Neutrophil (primary cell): ENCODE data around the gene FOXK1.

ENCODE experiments used
- H3K27ac ChIP-seq: fragments of 200-600 bp; sonication (generic); 2 replicates; pipeline ENCODE4 v1.5.1; 2016; ENCODE audit warnings: mild to moderate bottlenecking, moderate library complexity
- H3K27me3 ChIP-seq: fragments of 200-600 bp; sonication (generic); 2 replicates; pipeline ENCODE4 v1.6.0; 2016; ENCODE audit warnings: mild to moderate bottlenecking
- H3K36me3 ChIP-seq: fragments of 200-600 bp; sonication (generic); 2 replicates; pipeline ENCODE4 v1.5.1; 2017
- H3K4me1 ChIP-seq, 2 experiments: fragments of 200-600 bp in 1 of 2; sonication (generic) in 1 of 2; 1 replicate in 1 of 2; 2 replicates in 1 of 2; pipeline versions ENCODE4 v1.5.1 to v1.6.1; 2013 to 2016; ENCODE audit warnings: low read depth in 1 of 2, low read length in 1 of 2, mild to moderate bottlenecking in 1 of 2, moderate library complexity in 1 of 2; ENCODE audit not compliant: control insufficient read depth in 1 of 2, insufficient read depth in 1 of 2
- H3K4me3 ChIP-seq, 2 experiments: fragments of 200-600 bp in 1 of 2; sonication (generic) in 1 of 2; 1 replicate in 1 of 2; 2 replicates in 1 of 2; pipeline ENCODE4 v1.5.1; 2013 to 2016; ENCODE audit warnings: low read depth in 1 of 2, low read length in 1 of 2, mild to moderate bottlenecking in 1 of 2, moderate library complexity in 1 of 2
- H3K9me3 ChIP-seq: fragments of 200-600 bp; sonication (generic); 2 replicates; pipeline ENCODE4 v1.5.1; 2016
- TF ChIP-seq, protein P1 (sequence below): fragments of 200-600 bp; sonication (generic); IDR thresholded peaks from 2 replicates; pipeline ENCODE4 v1.5.1; 2016; ENCODE audit warnings: antibody characterized with exemption

Gene FOXK1

DNA sequence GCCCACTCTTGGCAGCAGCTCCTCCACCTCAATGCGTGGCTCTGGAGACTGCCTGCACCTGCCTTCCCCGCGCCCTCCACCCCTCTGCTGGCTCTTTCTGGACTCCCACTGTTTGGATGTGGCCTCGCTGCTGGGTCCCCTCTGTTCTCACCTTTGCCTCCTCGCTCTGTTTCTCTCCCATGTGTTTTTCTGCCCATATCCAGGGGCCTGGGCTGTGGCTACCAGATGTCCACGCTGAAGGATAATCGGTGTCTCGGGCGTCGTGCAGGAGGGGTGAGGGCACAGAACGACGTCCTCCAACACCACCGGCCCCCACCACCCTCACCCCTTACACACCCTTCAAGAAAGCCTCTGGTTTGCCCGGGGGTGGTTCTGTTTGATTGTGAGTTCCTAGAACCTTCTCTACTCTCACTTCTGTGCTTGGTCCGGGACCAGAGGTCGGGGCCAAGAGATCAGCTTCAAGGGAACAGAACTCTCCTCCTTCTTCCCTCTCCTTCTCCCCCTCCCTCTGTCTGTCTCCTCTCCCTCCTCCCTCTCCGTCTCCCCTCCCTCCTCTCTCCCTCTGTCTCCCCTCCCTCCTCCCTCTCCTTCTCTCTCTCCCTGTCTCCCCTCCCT is 125.0 kb downstream of the FOXK1 start:
- no peak overlapping the region for H3K4me3 ChIP-seq
- no peaks in the 10 kb centered on the region for H3K9me3 ChIP-seq
- TF ChIP-seq, protein P1, sequence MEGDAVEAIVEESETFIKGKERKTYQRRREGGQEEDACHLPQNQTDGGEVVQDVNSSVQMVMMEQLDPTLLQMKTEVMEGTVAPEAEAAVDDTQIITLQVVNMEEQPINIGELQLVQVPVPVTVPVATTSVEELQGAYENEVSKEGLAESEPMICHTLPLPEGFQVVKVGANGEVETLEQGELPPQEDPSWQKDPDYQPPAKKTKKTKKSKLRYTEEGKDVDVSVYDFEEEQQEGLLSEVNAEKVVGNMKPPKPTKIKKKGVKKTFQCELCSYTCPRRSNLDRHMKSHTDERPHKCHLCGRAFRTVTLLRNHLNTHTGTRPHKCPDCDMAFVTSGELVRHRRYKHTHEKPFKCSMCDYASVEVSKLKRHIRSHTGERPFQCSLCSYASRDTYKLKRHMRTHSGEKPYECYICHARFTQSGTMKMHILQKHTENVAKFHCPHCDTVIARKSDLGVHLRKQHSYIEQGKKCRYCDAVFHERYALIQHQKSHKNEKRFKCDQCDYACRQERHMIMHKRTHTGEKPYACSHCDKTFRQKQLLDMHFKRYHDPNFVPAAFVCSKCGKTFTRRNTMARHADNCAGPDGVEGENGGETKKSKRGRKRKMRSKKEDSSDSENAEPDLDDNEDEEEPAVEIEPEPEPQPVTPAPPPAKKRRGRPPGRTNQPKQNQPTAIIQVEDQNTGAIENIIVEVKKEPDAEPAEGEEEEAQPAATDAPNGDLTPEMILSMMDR = no peak
- no peaks in the 10 kb centered on the region for H3K36me3 ChIP-seq
- H3K4me1 ChIP-seq = no peaks in the 10 kb centered on the region
- H3K27me3 ChIP-seq = peaks cover 69% of the 10 kb centered on the region
- no peak overlapping the region for H3K27ac ChIP-seq

DNA sequence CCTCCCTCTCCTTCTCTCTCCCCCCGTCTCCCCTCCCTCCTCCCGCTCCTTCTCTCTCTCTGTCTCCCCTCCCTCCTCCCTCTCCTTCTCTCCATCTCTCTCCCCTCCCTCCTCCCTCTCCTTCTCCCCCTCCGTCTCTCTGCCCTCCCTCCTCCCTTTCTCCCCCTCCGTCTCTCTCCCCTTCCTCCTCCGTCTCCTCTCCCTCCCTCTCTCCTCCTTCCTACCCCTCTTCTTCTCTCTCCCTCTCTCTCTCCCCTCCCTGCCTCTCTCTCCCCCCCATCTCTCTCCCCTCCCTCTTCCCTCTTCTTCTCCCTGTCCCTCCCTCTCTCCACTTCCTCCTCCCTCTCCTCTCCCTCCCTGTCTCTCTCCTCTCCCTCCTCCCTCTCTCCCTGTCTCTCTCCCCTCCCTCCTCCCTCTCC is 125.5 kb downstream of the FOXK1 start:
- Histone ChIP-seq H3K27ac (no peak overlapping the region), H3K36me3 (no peaks in the 10 kb centered on the region), H3K4me3 (no peak overlapping the region), H3K4me1 (no peaks in the 10 kb centered on the region), H3K27me3 (peaks cover 74% of the 10 kb centered on the region), H3K9me3 (no peaks in the 10 kb centered on the region)
- TF ChIP-seq, protein P1 = no peak

- Histone ChIP-seq H3K27ac (no peak overlapping the region), H3K9me3 (no peaks in the 10 kb centered on the region), H3K4me1 (no peaks in the 10 kb centered on the region), H3K4me3 (no peak overlapping the region), H3K27me3 (peaks cover 79% of the 10 kb centered on the region), H3K36me3 (no peaks in the 10 kb centered on the region)
- TF ChIP-seq, protein P1 = no peak
Observed at GRCh38 chr7:4808026-4808425, 125.9 kb downstream of the FOXK1 start.

- H3K4me1 ChIP-seq = no peaks in the 10 kb centered on the region
- no peaks in the 10 kb centered on the region for H3K36me3 ChIP-seq
- TF ChIP-seq, protein P1 = no peak
- H3K9me3 ChIP-seq = no peaks in the 10 kb centered on the region
- peaks cover 84% of the 10 kb centered on the region for H3K27me3 ChIP-seq
- H3K4me3 ChIP-seq = no peak overlapping the region
- H3K27ac ChIP-seq = no peak overlapping the region
Observed at GRCh38 chr7:4808565-4808964, 126.5 kb downstream of the FOXK1 start.

DNA sequence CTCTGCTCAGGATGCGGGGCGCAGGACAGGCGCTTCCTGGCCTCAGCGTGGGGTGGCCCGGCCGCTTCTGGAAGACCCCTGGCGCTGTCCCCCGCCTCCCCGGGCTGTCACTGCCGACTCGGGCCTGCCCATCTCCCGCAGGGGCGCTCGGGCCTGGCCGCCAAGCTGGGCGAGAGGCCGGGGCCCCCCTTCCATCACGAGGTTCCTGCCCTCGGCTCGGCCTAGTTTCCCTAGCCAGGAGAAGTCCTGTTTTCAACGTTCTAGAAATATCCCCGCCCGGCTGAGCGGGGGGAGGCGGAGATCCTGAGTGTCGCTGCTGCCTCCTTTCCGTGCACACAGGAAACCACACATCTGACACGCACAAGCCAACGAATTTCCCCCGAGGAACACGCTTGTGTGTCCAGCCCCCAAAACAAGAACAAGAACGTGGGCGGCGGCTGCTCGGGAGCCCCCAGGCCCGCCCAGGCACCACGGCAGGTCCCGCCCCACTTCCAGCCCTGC is 127.0 kb downstream of the FOXK1 start:
- H3K4me3 ChIP-seq = no peak overlapping the region
- peaks cover 90% of the 10 kb centered on the region for H3K27me3 ChIP-seq
- H3K9me3 ChIP-seq = no peaks in the 10 kb centered on the region
- TF ChIP-seq, protein P1 = no peak
- no peaks in the 10 kb centered on the region for H3K4me1 ChIP-seq
- H3K36me3 ChIP-seq = no peaks in the 10 kb centered on the region
- H3K27ac ChIP-seq = no peak overlapping the region
